Embryonic facial prominence (tissue), 1 donor: ENCODE results near the gene SAMD1.
"Not testable (repeated sequence)": the region's sequence is repeated elsewhere in the genome, so short reads cannot be mapped to it uniquely, and the experiment has no call there.

Source experiments
- DNase-seq: peaks from one replicate; pipeline ENCODE4 v3.0.0-alpha.2; 2016; ENCODE audit errors: extremely low spot score

The SAMD1 gene

GRCh38 chr19:14061081-14061749, 29.3 kb downstream of the SAMD1 start:
- no peak for DNase-seq

GRCh38 chr19:14059652-14060155, 30.8 kb downstream of the SAMD1 start:
- no peak for DNase-seq

- no peak for DNase-seq
These were observed 31.5 kb downstream of the SAMD1 start for GRCh38 chr19:14059093-14059480.

- no peak for DNase-seq
These were observed 32.1 kb downstream of the SAMD1 start for GRCh38 chr19:14058182-14059092.

- DNase-seq, result no peak
These were observed 33.7 kb downstream of the SAMD1 start for GRCh38 chr19:14056741-14057356.

GRCh38 chr19:14056069-14056666, 34.4 kb downstream of the SAMD1 start:
- no peak for DNase-seq

GRCh38 chr19:14055396-14055795, 35.2 kb downstream of the SAMD1 start:
- DNase-seq, result no peak

DNA sequence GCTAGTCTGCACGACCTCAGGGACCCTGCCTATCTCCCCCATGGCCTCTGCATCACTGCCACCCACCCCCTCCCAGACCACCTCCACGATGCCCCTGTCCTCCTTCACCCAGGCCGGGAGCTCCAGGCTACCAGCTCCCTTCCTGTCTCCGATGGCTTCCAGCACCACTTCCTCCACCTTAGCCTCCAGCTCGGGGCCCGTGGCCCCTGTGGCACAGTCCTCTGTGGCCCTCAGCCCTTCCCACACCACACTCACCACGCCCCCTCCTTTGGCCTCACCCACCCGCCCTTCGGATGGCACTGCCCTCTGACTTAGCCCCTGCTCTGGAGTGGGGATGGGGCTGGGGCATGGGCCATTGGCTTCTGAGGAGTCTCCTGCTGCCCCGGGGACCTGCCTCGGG, 35.8 kb downstream of the SAMD1 start:
- DNase-seq, result no peak

DNA sequence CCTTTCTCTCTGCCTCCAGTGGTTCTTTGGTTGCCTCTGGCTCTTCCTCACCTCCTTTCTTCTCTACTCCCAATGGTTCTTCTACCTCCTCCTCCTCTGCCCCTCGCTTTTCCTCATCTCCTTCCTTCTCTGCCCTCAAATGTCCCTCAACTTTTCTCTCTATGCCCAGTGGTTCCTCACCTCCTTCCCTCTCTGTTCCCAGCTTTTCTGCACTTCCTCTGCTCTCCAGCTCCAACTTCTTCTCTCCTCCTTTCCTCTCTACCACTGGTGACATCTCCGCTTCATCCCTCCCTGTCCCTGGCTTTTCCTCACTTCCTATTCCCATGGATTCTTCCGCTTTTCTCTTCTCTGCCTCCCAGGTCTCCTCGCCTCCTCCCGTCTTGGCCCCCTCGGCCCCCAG, 36.5 kb downstream of the SAMD1 start:
- no peak for DNase-seq

DNA sequence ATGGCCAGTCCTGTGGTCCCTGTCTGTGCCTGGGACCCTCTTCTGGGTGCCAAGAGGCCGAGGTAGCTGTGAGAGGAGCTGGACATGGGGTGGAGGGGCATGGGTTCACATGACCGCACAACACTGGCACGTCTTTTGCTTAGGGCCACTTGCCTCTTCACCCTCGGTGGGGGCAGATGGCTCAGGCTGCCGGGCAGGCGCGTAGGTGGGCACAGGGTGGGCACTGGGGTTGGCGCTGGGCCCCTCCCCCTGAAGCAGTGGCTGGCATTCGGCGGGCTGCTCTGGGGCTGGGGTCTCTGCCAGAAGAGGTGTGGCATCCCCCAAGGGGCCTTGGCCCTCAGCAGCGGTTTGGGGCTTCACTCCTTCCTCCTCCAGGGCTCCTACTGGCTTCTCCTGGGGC, 37.1 kb downstream of the SAMD1 start:
- no peak for DNase-seq

- no peak for DNase-seq
These were observed 37.5 kb downstream of the SAMD1 start for GRCh38 chr19:14053032-14053431.

DNA sequence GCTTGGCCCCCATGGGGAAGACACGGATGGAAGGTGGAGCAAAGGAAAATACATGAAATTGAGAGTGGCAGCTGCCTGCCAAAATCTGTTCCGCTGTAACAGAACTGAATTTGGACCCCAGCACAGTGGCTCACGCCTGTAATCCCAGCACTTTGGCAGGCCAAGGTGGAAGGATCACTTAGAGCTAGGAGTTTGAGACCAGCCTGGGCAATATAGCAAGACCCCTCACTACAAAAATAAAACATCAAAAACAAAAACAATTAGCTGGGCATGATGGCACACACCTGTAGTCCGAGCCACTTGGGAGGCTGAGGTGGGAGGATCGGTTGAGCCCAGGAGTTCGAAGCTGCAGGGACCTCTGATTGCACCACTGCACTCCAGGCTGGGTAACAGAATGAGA, 38.1 kb downstream of the SAMD1 start:
- no peak for DNase-seq

- DNase-seq, result no peak
These were observed 38.6 kb downstream of the SAMD1 start for GRCh38 chr19:14051980-14052379.

DNA sequence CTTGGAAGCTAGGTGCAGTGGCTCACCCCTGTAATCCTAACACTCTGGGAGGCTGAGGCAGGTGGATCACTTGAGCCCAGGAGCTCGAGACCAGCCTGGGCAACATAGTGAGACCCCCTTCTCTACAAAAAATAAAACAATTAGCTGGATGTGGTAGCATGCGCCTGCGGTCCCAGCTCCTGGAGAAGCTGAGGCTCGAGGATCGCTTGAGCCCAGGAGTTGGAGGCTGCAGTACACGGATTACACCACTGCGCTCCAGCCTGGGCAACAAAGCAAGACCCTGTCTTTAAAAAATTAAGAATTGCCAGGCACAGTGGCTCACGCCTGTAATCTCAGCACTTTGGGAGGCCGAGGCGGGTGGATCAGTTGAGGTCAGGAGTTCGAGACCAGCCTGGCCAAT, 39.6 kb downstream of the SAMD1 start:
- not testable (repeated sequence) for DNase-seq

DNA sequence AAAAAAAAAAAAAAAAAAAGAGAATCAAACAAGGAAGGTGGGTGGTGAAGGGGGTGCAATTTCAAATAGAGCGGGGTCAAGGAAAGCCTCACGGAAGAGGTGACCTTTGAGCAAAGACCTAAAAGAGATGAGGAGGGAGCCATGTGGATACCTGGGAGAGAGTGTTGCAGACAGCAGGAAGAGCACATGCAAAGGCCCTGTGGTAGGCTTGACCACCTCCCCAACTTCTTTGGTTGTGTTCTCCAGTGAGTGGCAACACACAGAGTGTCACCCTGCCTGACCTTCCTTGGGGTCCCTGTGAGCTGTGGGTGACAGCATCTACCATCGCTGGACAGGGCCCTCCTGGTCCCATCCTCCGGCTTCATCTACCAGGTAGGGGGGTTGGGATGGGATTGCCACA, 40.0 kb downstream of the SAMD1 start:
- no peak for DNase-seq

GRCh38 chr19:14048443-14049153, 42.0 kb downstream of the SAMD1 start:
- DNase-seq, result no peak

DNA sequence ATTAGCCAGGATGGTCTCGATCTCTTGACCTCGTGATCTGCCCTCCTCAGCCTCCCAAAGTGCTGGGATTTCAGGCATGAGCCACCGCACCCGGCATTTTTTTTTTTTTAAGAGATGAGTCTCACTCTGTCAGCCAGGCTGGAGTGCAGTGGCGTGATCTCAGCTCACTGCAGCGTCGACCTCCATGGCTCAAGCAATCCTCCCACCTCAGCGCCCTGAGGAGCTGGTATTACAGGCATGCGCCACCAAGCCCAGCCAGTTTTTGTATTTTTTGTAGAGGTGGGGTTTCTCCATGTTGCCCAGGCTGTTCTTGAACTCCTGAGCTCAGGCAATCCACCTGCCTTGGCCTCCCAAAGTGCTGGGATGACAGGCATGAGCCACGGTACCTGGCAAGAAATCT, 42.7 kb downstream of the SAMD1 start:
- DNase-seq, result not testable (repeated sequence)

GRCh38 chr19:14042659-14043608, 47.6 kb downstream of the SAMD1 start:
- DNase-seq, result not testable (repeated sequence)

- no peak for DNase-seq
These were observed 51.4 kb downstream of the SAMD1 start for GRCh38 chr19:14039181-14039580.
